Subcutaneous adipose tissue (tissue), 4 donors: Measurements from ENCODE around the gene PEX26. TPM values are rescaled to one million over a fixed set of nuclear protein-coding genes. Genes with fewer than 3 reads are reported as not detected.

Source experiments
- total RNA-seq, 4 donors: library from RNA; depleted of rRNA; stranded (reverse); fragments of >200 nt; gene quantifications; one replicate each; pipeline ENCODE4 v1.1.0, GENCODE V29; 2016
- TF ChIP-seq, protein P1 (sequence below): fragments of 450-650 bp; IDR thresholded peaks from one replicate; pipeline ENCODE4 v1.5.1; 2016; ENCODE audit warnings: low read depth, mild to moderate bottlenecking, control low read depth, antibody characterized with exemption, moderate library complexity

The PEX26 gene
- total RNA-seq, 4 donors from 2014 or later = 17.5 to 29.0 (median 23.8) TPM

- TF ChIP-seq, protein P1, sequence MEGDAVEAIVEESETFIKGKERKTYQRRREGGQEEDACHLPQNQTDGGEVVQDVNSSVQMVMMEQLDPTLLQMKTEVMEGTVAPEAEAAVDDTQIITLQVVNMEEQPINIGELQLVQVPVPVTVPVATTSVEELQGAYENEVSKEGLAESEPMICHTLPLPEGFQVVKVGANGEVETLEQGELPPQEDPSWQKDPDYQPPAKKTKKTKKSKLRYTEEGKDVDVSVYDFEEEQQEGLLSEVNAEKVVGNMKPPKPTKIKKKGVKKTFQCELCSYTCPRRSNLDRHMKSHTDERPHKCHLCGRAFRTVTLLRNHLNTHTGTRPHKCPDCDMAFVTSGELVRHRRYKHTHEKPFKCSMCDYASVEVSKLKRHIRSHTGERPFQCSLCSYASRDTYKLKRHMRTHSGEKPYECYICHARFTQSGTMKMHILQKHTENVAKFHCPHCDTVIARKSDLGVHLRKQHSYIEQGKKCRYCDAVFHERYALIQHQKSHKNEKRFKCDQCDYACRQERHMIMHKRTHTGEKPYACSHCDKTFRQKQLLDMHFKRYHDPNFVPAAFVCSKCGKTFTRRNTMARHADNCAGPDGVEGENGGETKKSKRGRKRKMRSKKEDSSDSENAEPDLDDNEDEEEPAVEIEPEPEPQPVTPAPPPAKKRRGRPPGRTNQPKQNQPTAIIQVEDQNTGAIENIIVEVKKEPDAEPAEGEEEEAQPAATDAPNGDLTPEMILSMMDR = no peak
Measured at GRCh38 chr22:18078329-18079041, 695 bp downstream of the PEX26 start.

DNA sequence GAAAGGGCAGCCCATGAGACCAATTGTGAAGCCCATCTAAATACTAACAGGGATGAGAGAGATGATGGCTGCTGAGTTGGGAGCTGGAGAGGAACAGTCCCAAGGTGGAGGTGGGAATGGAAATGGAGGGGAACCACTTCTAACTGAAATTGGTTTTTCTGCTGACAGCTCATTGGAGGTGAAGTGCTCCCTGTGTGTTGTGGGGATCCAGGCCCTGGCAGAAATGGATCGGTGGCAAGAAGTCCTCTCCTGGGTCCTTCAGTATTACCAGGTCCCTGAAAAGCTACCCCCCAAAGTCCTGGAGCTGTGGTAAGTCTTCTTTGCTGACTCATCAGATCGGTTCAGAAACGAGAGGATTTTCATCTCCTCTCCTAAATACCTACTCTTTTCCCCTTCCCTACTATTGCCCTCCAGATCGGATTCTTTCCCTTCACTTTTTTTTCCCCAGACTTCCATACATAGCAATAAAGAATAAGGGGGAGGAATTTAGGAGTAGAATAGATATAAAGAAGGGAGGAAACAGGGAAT is 2.0 kb downstream of the PEX26 start:
- TF ChIP-seq, protein P1 = no peak

- TF ChIP-seq, protein P1 = no peak
Measured at GRCh38 chr22:18081416-18081815, 3.6 kb downstream of the PEX26 start.

DNA sequence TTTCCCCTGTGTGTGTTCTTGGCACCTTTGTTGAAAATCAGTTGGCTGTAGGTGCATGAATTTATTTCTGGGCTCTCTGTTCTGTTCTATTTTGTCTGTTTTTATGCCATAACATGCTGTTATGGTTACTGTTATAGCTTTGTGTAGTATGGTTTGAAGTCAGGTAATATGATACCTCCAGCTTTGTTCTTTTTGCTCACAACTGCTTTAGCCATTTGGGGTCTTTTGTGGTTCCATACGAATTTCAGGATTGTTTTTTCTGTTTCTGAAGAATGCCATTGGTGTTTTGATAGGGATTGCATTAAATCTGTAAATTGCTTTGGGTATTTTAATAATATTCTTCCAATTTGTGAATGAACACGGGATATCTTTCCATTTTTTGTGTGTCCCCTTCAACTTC is 4.7 kb downstream of the PEX26 start:
- TF ChIP-seq, protein P1 = no peak

DNA sequence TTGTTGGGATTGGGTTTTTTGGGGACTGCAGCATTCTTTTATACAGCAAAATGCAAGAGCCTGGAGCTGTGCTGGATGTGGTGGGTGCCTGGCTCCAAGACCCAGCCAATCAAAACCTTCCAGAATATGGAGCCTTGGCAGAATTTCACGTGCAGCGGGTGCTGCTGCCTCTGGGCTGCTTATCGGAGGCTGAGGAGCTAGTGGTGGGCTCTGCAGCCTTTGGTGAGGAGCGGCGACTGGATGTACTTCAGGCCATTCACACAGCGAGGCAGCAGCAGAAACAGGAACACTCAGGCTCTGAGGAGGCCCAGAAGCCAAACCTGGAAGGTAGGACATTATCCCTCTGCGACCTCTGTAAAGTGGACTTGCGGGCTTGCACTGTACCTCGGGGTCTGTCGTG is 5.6 kb downstream of the PEX26 start:
- TF ChIP-seq, protein P1 = no peak

DNA sequence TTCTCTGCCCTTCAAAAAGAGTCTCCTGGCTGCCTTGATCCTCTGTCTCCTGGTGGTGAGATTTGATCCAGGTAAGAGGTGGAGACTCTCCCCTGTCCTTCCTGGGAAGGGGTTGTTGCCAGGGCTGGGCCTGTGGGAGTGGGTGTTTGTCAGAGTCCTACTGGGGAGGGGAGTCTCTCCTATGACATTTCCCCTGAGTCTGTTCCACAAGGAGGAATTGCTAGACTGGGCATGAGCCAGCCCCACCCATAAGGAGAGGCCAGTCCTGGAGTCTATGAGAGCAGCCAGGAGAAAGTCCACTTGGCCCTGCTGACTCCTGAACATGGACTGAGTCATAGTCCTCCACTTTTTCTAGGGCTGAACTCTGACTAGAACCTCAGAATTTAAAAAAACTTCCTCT is 7.4 kb downstream of the PEX26 start:
- TF ChIP-seq, protein P1 = no peak

DNA sequence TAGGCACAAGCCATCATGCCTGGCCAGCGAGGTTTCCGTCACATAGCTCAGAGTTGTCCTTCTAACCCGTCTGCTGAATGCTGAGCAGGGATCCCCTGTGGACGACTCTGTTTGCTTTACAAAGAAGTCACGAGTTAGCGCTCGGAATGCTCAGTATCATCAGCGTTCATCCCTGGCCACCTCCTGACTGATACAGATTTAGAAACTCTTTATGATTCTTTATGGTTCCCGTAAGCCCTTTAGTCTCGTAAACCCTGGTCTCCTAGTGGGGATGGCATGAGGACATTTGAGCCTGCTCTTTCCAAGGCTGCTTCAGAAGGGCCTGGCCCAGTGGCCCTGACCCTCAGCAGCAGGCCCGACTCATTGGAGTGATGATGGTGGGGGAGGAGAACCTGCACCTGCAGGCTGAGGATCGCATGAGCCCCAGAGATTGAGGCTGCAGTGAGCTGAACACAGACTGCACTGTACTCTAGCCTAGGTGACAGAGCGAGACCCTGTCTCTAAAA is 9.6 kb downstream of the PEX26 start:
- TF ChIP-seq, protein P1 = no peak
